NOMO-1 (cell line): ENCODE measurements around the gene FUOM.

Experiments
- DNase-seq, 2 experiments: peaks; one replicate each; lab custom pipeline; 2025; ENCODE audit not compliant: unreplicated experiment in 2 of 2; lab: John Stamatoyannopoulos, UW

The FUOM gene

GRCh38 chr10:133353988-133354605 lies 3.7 kb downstream of the FUOM start:
- DNase-seq = no peak

- DNase-seq = no peak
These were observed 4.4 kb downstream of the FUOM start for GRCh38 chr10:133353202-133353959.

- no peak for DNase-seq
These were observed 6.2 kb downstream of the FUOM start for GRCh38 chr10:133351408-133352318.

- DNase-seq = no peak
These were observed 6.9 kb downstream of the FUOM start for GRCh38 chr10:133350950-133351329.

GRCh38 chr10:133350283-133350949 lies 7.4 kb downstream of the FUOM start:
- DNase-seq = no peak

- no peak for DNase-seq
These were observed 8.2 kb downstream of the FUOM start for GRCh38 chr10:133349577-133350011.

- DNase-seq = no peak
These were observed 8.7 kb downstream of the FUOM start for GRCh38 chr10:133349160-133349568.

- DNase-seq = no peak
These were observed 9.9 kb downstream of the FUOM start for GRCh38 chr10:133347710-133348517.

- no peak for DNase-seq
These were observed 11.4 kb downstream of the FUOM start for GRCh38 chr10:133346413-133346812.

GRCh38 chr10:133344236-133344635 lies 13.6 kb downstream of the FUOM start:
- DNase-seq = no peak

GRCh38 chr10:133343558-133343957 lies 14.3 kb downstream of the FUOM start:
- no peak for DNase-seq

- DNase-seq = no peak
These were observed 14.9 kb downstream of the FUOM start for GRCh38 chr10:133342942-133343341.

- DNase-seq = no peak
These were observed 15.8 kb downstream of the FUOM start for GRCh38 chr10:133341983-133342382.

GRCh38 chr10:133339708-133340380 lies 18.0 kb downstream of the FUOM start:
- no peak for DNase-seq

- DNase-seq = no peak
These were observed 19.4 kb downstream of the FUOM start for GRCh38 chr10:133338080-133339071.

GRCh38 chr10:133337370-133337725 lies 20.5 kb downstream of the FUOM start:
- no peak for DNase-seq

- no peak for DNase-seq
These were observed 21.0 kb downstream of the FUOM start, which contains the start of gene CALY for GRCh38 chr10:133336577-133337369. Gene CALY, minus strand, starts transcription at chr10:133336896. Its CDS starts 7,907 bp downstream, at chr10:133328989.
